CD4-positive, alpha-beta T cell (primary cell): Measurements from ENCODE around the gene ZFP30. TPM values are rescaled to one million over a fixed set of nuclear protein-coding genes. Genes with fewer than 3 reads are reported as not detected.

Experiments used
- ATAC-seq: fragments of 200-7000 bp; cut with Tn5 transposase; one replicate; pipeline ENCODE4 v1.10.0; 2022; ENCODE audit warnings: mild to moderate bottlenecking; ENCODE audit not compliant: poor library complexity
- CTCF ChIA-PET: fragments of 350-600 bp; sonication (Branson Sonifier 250); formaldehyde crosslinking; loops from one replicate; lab custom pipeline; 2021; ENCODE audit warnings: antibody characterized with exemption, inconsistent platforms; lab: Charles Lee
- POLR2A ChIA-PET: fragments of 350-600 bp; sonication (Branson Sonifier 250); formaldehyde crosslinking; loops from one replicate; lab custom pipeline; 2021; ENCODE audit warnings: antibody characterized with exemption, inconsistent platforms; lab: Charles Lee
- DNase-seq, 14 experiments: peaks; one replicate each; pipeline ENCODE4 v3.0.0-alpha.2; 2013 to 2020; ENCODE audit warnings: mixed read lengths in 2 of 14
- H3K27ac ChIP-seq, 2 donors: one replicate each; pipeline versions ENCODE4 v1.5.1 to v1.7.0; 2013; ENCODE audit warnings: low read length in 2 of 2, low read depth in 1 of 2, mild to moderate bottlenecking in 1 of 2
- H3K27me3 ChIP-seq, 2 experiments: 1 replicate in 1 of 2; 2 replicates in 1 of 2; pipeline versions ENCODE4 v1.6.1 to v1.7.0; 2013; ENCODE audit warnings: low read length in 2 of 2, control low read depth in 1 of 2, mild to moderate bottlenecking in 1 of 2, moderate library complexity in 1 of 2; ENCODE audit not compliant: insufficient read depth in 2 of 2, control insufficient read depth in 1 of 2
- H3K36me3 ChIP-seq: one replicate; pipeline ENCODE4 v1.6.1; 2013; ENCODE audit warnings: low read length, control low read depth; ENCODE audit not compliant: insufficient read depth
- H3K4me1 ChIP-seq: one replicate; pipeline ENCODE4 v1.6.1; 2013; ENCODE audit warnings: low read length, control low read depth; ENCODE audit not compliant: insufficient read depth
- H3K4me3 ChIP-seq: one replicate; pipeline ENCODE4 v1.5.1; 2013; ENCODE audit warnings: mild to moderate bottlenecking, low read length, moderate library complexity
- H3K9me3 ChIP-seq, 2 experiments: 1 replicate in 1 of 2; 2 replicates in 1 of 2; pipeline versions ENCODE4 v1.6.1 to v1.7.0; 2013; ENCODE audit warnings: low read length in 2 of 2, mild to moderate bottlenecking in 2 of 2, control low read depth in 1 of 2, moderate library complexity in 1 of 2; ENCODE audit not compliant: control insufficient read depth in 1 of 2, insufficient read depth in 1 of 2
- H3K27ac Mint-ChIP-seq: one replicate; pipeline ENCODE4 v1.8.0; 2020; ENCODE audit warnings: mixed read lengths
- H3K27me3 Mint-ChIP-seq: one replicate; pipeline ENCODE4 v1.8.0; 2021; ENCODE audit warnings: mixed read lengths
- H3K36me3 Mint-ChIP-seq: one replicate; pipeline ENCODE4 v1.8.0; 2021; ENCODE audit warnings: low read depth, mixed read lengths
- H3K4me1 Mint-ChIP-seq: one replicate; pipeline ENCODE4 v1.8.0; 2021; ENCODE audit warnings: low read depth, mixed read lengths
- H3K4me3 Mint-ChIP-seq: one replicate; pipeline ENCODE4 v1.8.0; 2020; ENCODE audit warnings: mild to moderate bottlenecking, mixed read lengths
- H3K9me3 Mint-ChIP-seq: one replicate; pipeline ENCODE4 v1.8.0; 2020; ENCODE audit warnings: mixed read lengths
- intact Hi-C, 2 experiments: fragments of 100-400 bp; cut with DNase I in 1 of 2; cut with micrococcal nuclease in 1 of 2; formaldehyde crosslinking; loops; one replicate each; pipeline versions ENCODE4 v1.15.1 to v1.9.0; 2023 to 2025; cut with DNase I, micrococcal nuclease
- total RNA-seq, 174 experiments: library from RNA in 2 of 174; stranded (reverse) in 2 of 174; gene quantifications; one replicate each; pipeline ENCODE4 v1.2.3 and lab custom pipeline; 2021 to 2026
- TF ChIP-seq, protein P1 (sequence below): fragments of 200-600 bp; IDR thresholded peaks from one replicate; pipeline ENCODE4 v1.8.0; 2022; ENCODE audit warnings: antibody characterized with exemption, mild to moderate bottlenecking

Gene ZFP30
- total RNA-seq, 2 experiments from 2014 or later, result 3.6 to 3.7 TPM

DNA sequence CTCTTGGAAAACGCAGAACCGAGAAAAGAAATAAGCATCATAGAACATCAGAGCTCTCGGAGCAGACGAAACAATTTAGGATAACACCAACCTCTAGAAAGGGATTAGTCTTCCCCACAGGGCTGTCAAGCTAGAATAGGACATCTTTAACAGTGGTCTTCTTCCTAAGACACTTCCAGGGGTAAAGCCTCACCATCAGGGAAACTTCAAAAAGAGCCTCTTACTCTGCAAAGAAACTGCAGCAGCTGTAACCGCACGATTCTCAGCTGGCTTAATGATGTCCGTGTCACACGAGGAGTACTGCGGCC lies 61.3 kb downstream of the ZFP30 start:
- Mint-ChIP-seq H3K27me3 (no peaks in the 10 kb centered on the region), H3K27ac (peak overlapping the region; percentile 98), H3K36me3 (peaks cover 81% of the 10 kb centered on the region), H3K9me3 (peaks cover 7% of the 10 kb centered on the region), H3K4me3 (peak overlapping the region; percentile 97), H3K4me1 (peaks cover 39% of the 10 kb centered on the region)
- Histone ChIP-seq H3K27ac (peak overlapping the region; percentile 94 to 97), H3K9me3 (peaks cover 10 to 23% of the 10 kb centered on the region in 2 experiments), H3K36me3 (peaks cover 14% of the 10 kb centered on the region), H3K27me3 (no peaks in the 10 kb centered on the region), H3K4me3 (peak overlapping the region; percentile 93), H3K4me1 (peaks cover 15% of the 10 kb centered on the region)
- TF ChIP-seq, protein P1, sequence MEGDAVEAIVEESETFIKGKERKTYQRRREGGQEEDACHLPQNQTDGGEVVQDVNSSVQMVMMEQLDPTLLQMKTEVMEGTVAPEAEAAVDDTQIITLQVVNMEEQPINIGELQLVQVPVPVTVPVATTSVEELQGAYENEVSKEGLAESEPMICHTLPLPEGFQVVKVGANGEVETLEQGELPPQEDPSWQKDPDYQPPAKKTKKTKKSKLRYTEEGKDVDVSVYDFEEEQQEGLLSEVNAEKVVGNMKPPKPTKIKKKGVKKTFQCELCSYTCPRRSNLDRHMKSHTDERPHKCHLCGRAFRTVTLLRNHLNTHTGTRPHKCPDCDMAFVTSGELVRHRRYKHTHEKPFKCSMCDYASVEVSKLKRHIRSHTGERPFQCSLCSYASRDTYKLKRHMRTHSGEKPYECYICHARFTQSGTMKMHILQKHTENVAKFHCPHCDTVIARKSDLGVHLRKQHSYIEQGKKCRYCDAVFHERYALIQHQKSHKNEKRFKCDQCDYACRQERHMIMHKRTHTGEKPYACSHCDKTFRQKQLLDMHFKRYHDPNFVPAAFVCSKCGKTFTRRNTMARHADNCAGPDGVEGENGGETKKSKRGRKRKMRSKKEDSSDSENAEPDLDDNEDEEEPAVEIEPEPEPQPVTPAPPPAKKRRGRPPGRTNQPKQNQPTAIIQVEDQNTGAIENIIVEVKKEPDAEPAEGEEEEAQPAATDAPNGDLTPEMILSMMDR, result no peak
- POLR2A ChIA-PET, result interaction anchor here (0.6 to 3.5 kb wide), 23 partner anchors 11 to 1379 kb away, joined by 3 to 75 read pairs (median 8); partner anchors contain the start of genes SIPA1L3, ZFP30, ZNF146 and ZNF260
- DNase-seq, result peak in 1 of 14 experiments; percentile 69
- ATAC-seq, result peak; percentile 41
- CTCF ChIA-PET, result interaction anchor here (0.7 to 1.4 kb wide), 2 partner anchors 59 to 98 kb away, joined by 3 read pairs; no protein-coding TSS in a partner anchor
- intact Hi-C loops, result loop anchor here (1.0 to 10.0 kb wide), 11 partner anchors 61 to 519 kb away; partner anchors contain the start of genes ZNF527 (in 2 of the 2), ZNF569 (in 2 of the 2), ZNF793 (in 2 of the 2) and ZFP30 (in 1 of the 2)

DNA sequence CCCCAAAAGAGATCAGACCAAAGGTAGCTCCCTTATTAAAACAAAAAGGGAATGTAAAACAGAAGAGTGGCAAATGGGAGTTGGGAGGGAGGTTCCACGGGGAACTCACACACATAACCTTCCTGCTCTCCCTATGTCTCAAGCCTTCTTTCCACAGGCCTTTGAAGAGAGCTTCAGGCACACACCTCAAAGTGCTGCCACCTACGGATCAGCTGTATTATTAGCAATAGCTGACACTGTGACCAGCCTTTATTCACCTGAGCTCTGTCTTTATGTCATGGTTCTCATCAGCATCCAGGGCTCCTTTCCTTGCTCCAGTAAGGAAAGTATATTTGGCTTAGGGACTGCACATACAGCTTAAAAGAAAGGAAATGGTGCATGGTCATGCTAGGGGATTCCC lies 71.9 kb downstream of the ZFP30 start:
- TF ChIP-seq, protein P1, result no peak
- Mint-ChIP-seq H3K4me3 (no peak overlapping the region), H3K27ac (no peak overlapping the region), H3K27me3 (no peaks in the 10 kb centered on the region), H3K9me3 (peaks cover 20% of the 10 kb centered on the region), H3K36me3 (no peaks in the 10 kb centered on the region), H3K4me1 (no peaks in the 10 kb centered on the region)
- no peaks in the 10 kb centered on the region for H3K4me1 ChIP-seq
- DNase-seq (no peak), ATAC-seq (no peak)
- no peak overlapping the region for H3K27ac ChIP-seq
- no peaks in the 10 kb centered on the region for H3K27me3 ChIP-seq
- peaks cover 75% of the 10 kb centered on the region for H3K36me3 ChIP-seq
- peaks cover 34 to 92% of the 10 kb centered on the region in 2 experiments for H3K9me3 ChIP-seq
- intact Hi-C loops, result no loop called here
- POLR2A ChIA-PET, result interaction anchor here (2.8 kb wide), 1 partner anchor 11 kb away, joined by 8 read pairs; the partner anchor contains the start of genes ZNF540 and ZNF571
- CTCF ChIA-PET, result no interaction called here
- H3K4me3 ChIP-seq, result no peak overlapping the region

DNA sequence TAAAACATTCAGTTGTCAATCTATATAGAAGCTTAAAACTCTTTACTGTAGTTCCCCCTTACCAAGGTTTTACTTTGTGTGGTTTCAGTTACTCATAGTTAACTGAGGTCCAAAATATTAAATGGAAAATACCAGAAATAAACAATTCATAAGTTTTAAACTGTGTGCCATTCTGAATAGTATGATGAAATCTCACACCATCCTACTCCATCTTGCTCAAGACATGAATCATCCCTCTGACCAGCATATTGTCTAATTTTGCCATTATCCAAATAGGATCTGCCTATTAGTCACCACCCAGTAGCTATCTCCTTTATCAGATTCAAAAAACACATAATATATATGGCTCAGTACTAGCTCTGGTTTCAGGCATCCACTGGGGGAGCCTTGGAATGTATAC lies 83.1 kb downstream of the ZFP30 start:
- Mint-ChIP-seq H3K27ac (no peak overlapping the region), H3K9me3 (peaks cover 34% of the 10 kb centered on the region), H3K27me3 (no peaks in the 10 kb centered on the region), H3K4me1 (no peaks in the 10 kb centered on the region), H3K36me3 (no peaks in the 10 kb centered on the region), H3K4me3 (no peak overlapping the region)
- TF ChIP-seq, protein P1, result no peak
- CTCF ChIA-PET, result no interaction called here
- no peaks in the 10 kb centered on the region for H3K27me3 ChIP-seq
- peaks cover 2 to 27% of the 10 kb centered on the region in 2 experiments for H3K9me3 ChIP-seq
- ATAC-seq (no peak), DNase-seq (no peak)
- H3K36me3 ChIP-seq, result peaks cover 12% of the 10 kb centered on the region
- no peaks in the 10 kb centered on the region for H3K4me1 ChIP-seq
- no peak overlapping the region for H3K27ac ChIP-seq
- H3K4me3 ChIP-seq, result no peak overlapping the region
- POLR2A ChIA-PET, result no interaction called here
- intact Hi-C loops, result no loop called here
